SU-DHL-6 (cell line): ENCODE measurements around the gene ADD3.
A peak's percentile ranks its signal among the peaks of the same experiment; 100 is the strongest.

Experiments used
- H2AFZ ChIP-seq: fragments of 200-600 bp; sonication (generic); 2 replicates; pipeline ENCODE4 v1.6.1; 2014; ENCODE audit warnings: low read depth, mild to moderate bottlenecking, moderate library complexity, mixed read lengths, antibody characterized with exemption, low read length; ENCODE audit not compliant: severe bottlenecking
- H3F3A ChIP-seq: fragments of 200-600 bp; shearing (Covaris generic); 2 replicates; pipeline ENCODE4 v1.6.0; 2016; ENCODE audit warnings: antibody characterized with exemption, mild to moderate bottlenecking; ENCODE audit not compliant: insufficient read depth
- H3K27ac ChIP-seq: fragments of 200-600 bp; sonication (generic); 2 replicates; pipeline ENCODE4 v1.5.1; 2016; ENCODE audit warnings: low read depth, mild to moderate bottlenecking, low read length, moderate library complexity, mixed read lengths
- H3K27me3 ChIP-seq: fragments of 200-600 bp; sonication (generic), shearing (Covaris generic); 2 replicates; pipeline ENCODE4 v1.6.0; 2014; ENCODE audit warnings: mild to moderate bottlenecking, low read length
- H3K36me3 ChIP-seq: fragments of 200-600 bp; sonication (generic); 2 replicates; pipeline ENCODE4 v1.6.1; 2014; ENCODE audit warnings: mild to moderate bottlenecking, low read length, mixed read lengths
- H3K4me2 ChIP-seq: fragments of 300-600, 200-600 bp; shearing (Covaris generic), sonication (generic); 2 replicates; pipeline ENCODE4 v1.6.0; 2014; ENCODE audit warnings: low read length, low read depth, mild to moderate bottlenecking; ENCODE audit not compliant: poor library complexity, severe bottlenecking
- H3K4me3 ChIP-seq: fragments of 200-600 bp; sonication (generic); 2 replicates; pipeline ENCODE4 v1.5.1; 2014; ENCODE audit warnings: antibody characterized with exemption, low read length, mild to moderate bottlenecking, mixed read lengths; ENCODE audit not compliant: insufficient read depth, poor library complexity, severe bottlenecking
- H3K79me2 ChIP-seq: fragments of 200-600 bp; sonication (generic); 2 replicates; pipeline ENCODE4 v1.6.1; 2014; ENCODE audit warnings: mild to moderate bottlenecking, low read length, moderate library complexity; ENCODE audit not compliant: insufficient read depth
- H3K9ac ChIP-seq: fragments of 200-600 bp; sonication (generic); 2 replicates; pipeline ENCODE4 v1.7.0; 2014; ENCODE audit warnings: mild to moderate bottlenecking, low read length
- H3K9me2 ChIP-seq: fragments of 200-600 bp; sonication (generic); replicated peaks from 2 replicates; pipeline ENCODE4 v1.6.1; 2014; ENCODE audit warnings: low read length; ENCODE audit not compliant: insufficient read depth
- H3K9me3 ChIP-seq: fragments of 200-600 bp; sonication (generic); 2 replicates; pipeline ENCODE4 v1.6.1; 2014; ENCODE audit warnings: low read length, mixed read lengths; ENCODE audit not compliant: insufficient read depth
- H4K20me1 ChIP-seq: fragments of 200-600 bp; sonication (generic); 2 replicates; pipeline ENCODE4 v1.6.1; 2014; ENCODE audit warnings: low read depth, mild to moderate bottlenecking, antibody characterized with exemption, low read length, moderate library complexity, mixed read lengths
- EZH2phosphoT487 ChIP-seq: fragments of 200-600 bp; sonication (generic), shearing (Covaris generic); conservative IDR thresholded peaks from 2 replicates; pipeline ENCODE4 v1.6.1; 2018; ENCODE audit warnings: mild to moderate bottlenecking, antibody characterized with exemption, low read length, moderate library complexity, mixed read lengths
- TF ChIP-seq, protein P1 (sequence below): fragments of 200-600 bp; sonication (generic); IDR thresholded peaks from one replicate; pipeline ENCODE4 v1.5.1; 2017; ENCODE audit warnings: antibody characterized with exemption, mild to moderate bottlenecking, low read length, moderate library complexity; ENCODE audit not compliant: insufficient read depth, poor library complexity, severe bottlenecking

ADD3 gene

DNA sequence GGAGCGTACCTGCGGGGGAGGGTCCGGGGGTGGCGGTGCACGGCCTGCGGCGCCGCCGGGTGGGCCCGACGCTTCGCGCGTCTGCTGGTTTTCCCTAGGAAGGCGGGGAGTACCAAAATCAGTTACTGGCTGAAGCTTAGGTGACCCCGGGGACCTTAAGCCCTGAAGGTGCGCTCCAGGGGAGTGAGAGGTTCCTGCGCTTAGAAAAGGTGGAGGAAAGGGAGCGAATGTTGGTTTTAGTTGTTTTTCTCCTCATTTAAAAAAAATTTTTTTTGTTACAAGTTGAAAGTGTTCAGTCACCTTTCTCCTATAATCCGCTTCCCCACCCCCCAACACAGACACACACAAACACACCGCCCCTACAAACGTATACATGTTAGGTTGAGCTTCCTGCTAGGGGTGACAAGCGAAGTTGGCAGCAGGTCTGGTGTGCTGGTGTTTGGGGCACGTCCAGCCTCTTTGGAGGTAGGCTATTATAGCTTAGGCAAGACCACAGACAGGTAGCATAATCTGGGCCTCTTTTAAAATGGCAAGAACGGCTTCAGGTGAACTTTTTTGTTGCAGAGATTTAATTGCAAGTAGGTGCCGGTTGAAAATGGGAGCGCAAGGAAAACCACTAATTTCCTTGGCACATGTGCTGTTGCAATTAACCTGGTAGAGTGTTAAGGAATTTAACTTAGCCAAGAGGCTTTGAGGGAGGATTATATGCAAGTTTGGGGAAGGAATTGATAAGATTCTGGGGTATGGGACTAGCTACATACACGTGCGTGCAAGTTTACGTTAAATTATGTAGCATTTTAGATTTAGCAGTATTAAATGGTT, 945 bp downstream of the ADD3 start:
- H3K27me3 ChIP-seq, result no peaks in the 10 kb centered on the region
- peak overlapping the region; percentile 95 for H3K9ac ChIP-seq
- peak overlapping the region; percentile 84 for H3K4me2 ChIP-seq
- peak overlapping the region; percentile 91 for H2AFZ ChIP-seq
- no peaks in the 10 kb centered on the region for H3K9me3 ChIP-seq
- peaks cover 21% of the 10 kb centered on the region for H4K20me1 ChIP-seq
- peak overlapping the region; percentile 93 for H3K27ac ChIP-seq
- no peaks in the 10 kb centered on the region for H3K9me2 ChIP-seq
- peak overlapping the region; percentile 62 for H3K4me3 ChIP-seq
- peaks cover 53% of the 10 kb centered on the region for H3K79me2 ChIP-seq
- TF ChIP-seq, protein P1, sequence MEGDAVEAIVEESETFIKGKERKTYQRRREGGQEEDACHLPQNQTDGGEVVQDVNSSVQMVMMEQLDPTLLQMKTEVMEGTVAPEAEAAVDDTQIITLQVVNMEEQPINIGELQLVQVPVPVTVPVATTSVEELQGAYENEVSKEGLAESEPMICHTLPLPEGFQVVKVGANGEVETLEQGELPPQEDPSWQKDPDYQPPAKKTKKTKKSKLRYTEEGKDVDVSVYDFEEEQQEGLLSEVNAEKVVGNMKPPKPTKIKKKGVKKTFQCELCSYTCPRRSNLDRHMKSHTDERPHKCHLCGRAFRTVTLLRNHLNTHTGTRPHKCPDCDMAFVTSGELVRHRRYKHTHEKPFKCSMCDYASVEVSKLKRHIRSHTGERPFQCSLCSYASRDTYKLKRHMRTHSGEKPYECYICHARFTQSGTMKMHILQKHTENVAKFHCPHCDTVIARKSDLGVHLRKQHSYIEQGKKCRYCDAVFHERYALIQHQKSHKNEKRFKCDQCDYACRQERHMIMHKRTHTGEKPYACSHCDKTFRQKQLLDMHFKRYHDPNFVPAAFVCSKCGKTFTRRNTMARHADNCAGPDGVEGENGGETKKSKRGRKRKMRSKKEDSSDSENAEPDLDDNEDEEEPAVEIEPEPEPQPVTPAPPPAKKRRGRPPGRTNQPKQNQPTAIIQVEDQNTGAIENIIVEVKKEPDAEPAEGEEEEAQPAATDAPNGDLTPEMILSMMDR, result no peak
- no peak for TF ChIP-seq EZH2phosphoT487
- peaks cover 22% of the 10 kb centered on the region for H3F3A ChIP-seq
- no peaks in the 10 kb centered on the region for H3K36me3 ChIP-seq

GRCh38 chr10:110009736-110010475, 2.1 kb downstream of the ADD3 start:
- peak overlapping the region; percentile 84 for H3K4me2 ChIP-seq
- no peak overlapping the region for H2AFZ ChIP-seq
- H3K27ac ChIP-seq, result peak overlapping the region; percentile 93
- H3K36me3 ChIP-seq, result no peaks in the 10 kb centered on the region
- H3K9me2 ChIP-seq, result no peaks in the 10 kb centered on the region
- peaks cover 22% of the 10 kb centered on the region for H3F3A ChIP-seq
- peak overlapping the region; percentile 95 for H3K9ac ChIP-seq
- peak overlapping the region; percentile 62 for H3K4me3 ChIP-seq
- H3K9me3 ChIP-seq, result no peaks in the 10 kb centered on the region
- no peaks in the 10 kb centered on the region for H3K27me3 ChIP-seq
- TF ChIP-seq, protein P1, result no peak
- no peak for TF ChIP-seq EZH2phosphoT487
- peaks cover 21% of the 10 kb centered on the region for H4K20me1 ChIP-seq
- H3K79me2 ChIP-seq, result peaks cover 65% of the 10 kb centered on the region

DNA sequence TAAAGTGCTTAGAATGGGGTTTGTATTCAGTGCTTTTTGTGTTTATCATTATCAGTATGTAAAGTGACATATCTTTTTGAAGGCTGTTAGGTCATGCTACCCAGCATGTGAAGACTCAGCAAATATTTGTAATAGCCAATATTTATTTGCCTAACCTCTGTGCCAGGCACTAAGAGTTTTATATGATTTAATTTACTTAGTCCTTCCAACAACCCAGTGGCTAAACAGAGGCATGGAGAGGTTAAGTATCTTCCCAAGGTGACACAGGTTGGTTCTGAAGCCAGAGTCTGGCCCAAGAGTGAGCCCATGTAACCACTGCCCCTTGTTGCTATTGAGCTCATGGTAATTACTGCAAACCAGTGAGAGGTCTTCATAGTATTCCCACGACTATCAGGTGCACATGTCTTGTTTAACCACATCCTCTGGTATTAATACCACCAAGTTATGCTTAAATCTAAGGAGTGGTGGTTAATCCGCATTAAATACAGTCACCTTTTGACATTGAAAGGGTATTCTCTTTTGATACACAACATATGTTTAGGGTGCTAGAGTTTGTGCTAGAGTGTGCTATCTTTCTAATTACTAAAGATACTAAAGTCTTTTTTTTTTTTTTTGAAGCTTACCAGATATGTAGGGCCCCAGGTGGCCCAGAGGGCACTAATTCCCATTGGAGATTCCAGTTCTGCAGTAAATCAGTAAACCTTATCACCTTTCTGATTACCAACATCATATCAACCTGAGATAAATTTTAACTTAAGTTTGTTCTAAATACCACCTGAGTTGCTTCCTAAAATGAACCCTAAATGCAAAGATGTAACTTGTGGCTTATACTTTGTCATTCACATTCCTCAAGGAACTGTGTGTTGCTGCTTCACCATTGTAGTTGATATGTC, 2.9 kb downstream of the ADD3 start:
- Histone ChIP-seq H3K27ac (peak overlapping the region; percentile 93), H3K9ac (peak overlapping the region; percentile 95; the same call in 1 of the 2 replicates)

More for the DNA sequence above, 2.9 kb downstream of the ADD3 start:
- Histone ChIP-seq H2AFZ (no peak overlapping the region), H3K27me3 (no peaks in the 10 kb centered on the region), H3K9me3 (no peaks in the 10 kb centered on the region), H4K20me1 (peaks cover 21% of the 10 kb centered on the region), H3K4me3 (peak overlapping the region; percentile 62), H3F3A (peaks cover 22% of the 10 kb centered on the region), H3K9me2 (no peaks in the 10 kb centered on the region), H3K79me2 (peaks cover 73% of the 10 kb centered on the region), H3K36me3 (no peaks in the 10 kb centered on the region), H3K4me2 (peak overlapping the region; percentile 84)
- no peak for TF ChIP-seq EZH2phosphoT487
- TF ChIP-seq, protein P1, result no peak
